Stimulated activated CD4-positive, alpha-beta T cell treated with anti-CD3 and anti-CD28 coated beads, TNF-alpha, amount 100 ng/mL, for 24 hours (primary cell): ENCODE measurements around the gene GK.
"Not testable (repeated sequence)": the region's sequence is repeated elsewhere in the genome, so short reads cannot be mapped to it uniquely, and the experiment has no call there.

ENCODE experiments used
- DNase-seq, 3 experiments: peaks; one replicate each; pipeline ENCODE4 v3.0.0-alpha.2; 2020; ENCODE audit warnings: low read depth in 3 of 3

The GK gene

GRCh38 chrX:30654386-30654785 lies 1.2 kb downstream of the GK start:
- not testable (repeated sequence) for DNase-seq

GRCh38 chrX:30654989-30655607 lies 1.9 kb downstream of the GK start:
- DNase-seq, result no peak

GRCh38 chrX:30655991-30656390 lies 2.8 kb downstream of the GK start:
- no peak for DNase-seq

GRCh38 chrX:30657196-30658161 lies 4.3 kb downstream of the GK start:
- no peak for DNase-seq

GRCh38 chrX:30659421-30659820 lies 6.2 kb downstream of the GK start:
- DNase-seq, result no peak

- no peak for DNase-seq
Observed at GRCh38 chrX:30661228-30661627, 8.0 kb downstream of the GK start.

- DNase-seq, result no peak
Observed at GRCh38 chrX:30663322-30663721, 10.1 kb downstream of the GK start.

- DNase-seq, result no peak
Observed at GRCh38 chrX:30665471-30665870, 12.2 kb downstream of the GK start.

- DNase-seq, result no peak
Observed at GRCh38 chrX:30666094-30666493, 12.9 kb downstream of the GK start.

- DNase-seq, result no peak
Observed at GRCh38 chrX:30668581-30668980, 15.4 kb downstream of the GK start.

- not testable (repeated sequence) for DNase-seq
Observed at GRCh38 chrX:30671189-30671588, 18.0 kb downstream of the GK start.

GRCh38 chrX:30673127-30673796 lies 20.0 kb downstream of the GK start:
- no peak for DNase-seq

GRCh38 chrX:30673884-30674598 lies 20.8 kb downstream of the GK start:
- no peak for DNase-seq

GRCh38 chrX:30674799-30675198 lies 21.6 kb downstream of the GK start:
- DNase-seq, result no peak

- no peak for DNase-seq
Observed at GRCh38 chrX:30679369-30679768, 26.1 kb downstream of the GK start.

- no peak for DNase-seq
Observed at GRCh38 chrX:30680618-30681017, 27.4 kb downstream of the GK start.

- DNase-seq, result no peak
Observed at GRCh38 chrX:30688641-30689040, 35.4 kb downstream of the GK start.

- DNase-seq, result no peak
Observed at GRCh38 chrX:30689116-30689515, 35.9 kb downstream of the GK start.

GRCh38 chrX:30690330-30690729 lies 37.1 kb downstream of the GK start:
- no peak for DNase-seq

- DNase-seq, result no peak
Observed at GRCh38 chrX:30693999-30694650, 40.9 kb downstream of the GK start.

GRCh38 chrX:30702736-30703135 lies 49.5 kb downstream of the GK start:
- DNase-seq, result no peak
